Measurements from ENCODE around the gene SLC66A1.

GRCh38 chr1:19330449-19331135 is 18.5 kb downstream of the SLC66A1 start:
- TF ChIP-seq, protein P1, sequence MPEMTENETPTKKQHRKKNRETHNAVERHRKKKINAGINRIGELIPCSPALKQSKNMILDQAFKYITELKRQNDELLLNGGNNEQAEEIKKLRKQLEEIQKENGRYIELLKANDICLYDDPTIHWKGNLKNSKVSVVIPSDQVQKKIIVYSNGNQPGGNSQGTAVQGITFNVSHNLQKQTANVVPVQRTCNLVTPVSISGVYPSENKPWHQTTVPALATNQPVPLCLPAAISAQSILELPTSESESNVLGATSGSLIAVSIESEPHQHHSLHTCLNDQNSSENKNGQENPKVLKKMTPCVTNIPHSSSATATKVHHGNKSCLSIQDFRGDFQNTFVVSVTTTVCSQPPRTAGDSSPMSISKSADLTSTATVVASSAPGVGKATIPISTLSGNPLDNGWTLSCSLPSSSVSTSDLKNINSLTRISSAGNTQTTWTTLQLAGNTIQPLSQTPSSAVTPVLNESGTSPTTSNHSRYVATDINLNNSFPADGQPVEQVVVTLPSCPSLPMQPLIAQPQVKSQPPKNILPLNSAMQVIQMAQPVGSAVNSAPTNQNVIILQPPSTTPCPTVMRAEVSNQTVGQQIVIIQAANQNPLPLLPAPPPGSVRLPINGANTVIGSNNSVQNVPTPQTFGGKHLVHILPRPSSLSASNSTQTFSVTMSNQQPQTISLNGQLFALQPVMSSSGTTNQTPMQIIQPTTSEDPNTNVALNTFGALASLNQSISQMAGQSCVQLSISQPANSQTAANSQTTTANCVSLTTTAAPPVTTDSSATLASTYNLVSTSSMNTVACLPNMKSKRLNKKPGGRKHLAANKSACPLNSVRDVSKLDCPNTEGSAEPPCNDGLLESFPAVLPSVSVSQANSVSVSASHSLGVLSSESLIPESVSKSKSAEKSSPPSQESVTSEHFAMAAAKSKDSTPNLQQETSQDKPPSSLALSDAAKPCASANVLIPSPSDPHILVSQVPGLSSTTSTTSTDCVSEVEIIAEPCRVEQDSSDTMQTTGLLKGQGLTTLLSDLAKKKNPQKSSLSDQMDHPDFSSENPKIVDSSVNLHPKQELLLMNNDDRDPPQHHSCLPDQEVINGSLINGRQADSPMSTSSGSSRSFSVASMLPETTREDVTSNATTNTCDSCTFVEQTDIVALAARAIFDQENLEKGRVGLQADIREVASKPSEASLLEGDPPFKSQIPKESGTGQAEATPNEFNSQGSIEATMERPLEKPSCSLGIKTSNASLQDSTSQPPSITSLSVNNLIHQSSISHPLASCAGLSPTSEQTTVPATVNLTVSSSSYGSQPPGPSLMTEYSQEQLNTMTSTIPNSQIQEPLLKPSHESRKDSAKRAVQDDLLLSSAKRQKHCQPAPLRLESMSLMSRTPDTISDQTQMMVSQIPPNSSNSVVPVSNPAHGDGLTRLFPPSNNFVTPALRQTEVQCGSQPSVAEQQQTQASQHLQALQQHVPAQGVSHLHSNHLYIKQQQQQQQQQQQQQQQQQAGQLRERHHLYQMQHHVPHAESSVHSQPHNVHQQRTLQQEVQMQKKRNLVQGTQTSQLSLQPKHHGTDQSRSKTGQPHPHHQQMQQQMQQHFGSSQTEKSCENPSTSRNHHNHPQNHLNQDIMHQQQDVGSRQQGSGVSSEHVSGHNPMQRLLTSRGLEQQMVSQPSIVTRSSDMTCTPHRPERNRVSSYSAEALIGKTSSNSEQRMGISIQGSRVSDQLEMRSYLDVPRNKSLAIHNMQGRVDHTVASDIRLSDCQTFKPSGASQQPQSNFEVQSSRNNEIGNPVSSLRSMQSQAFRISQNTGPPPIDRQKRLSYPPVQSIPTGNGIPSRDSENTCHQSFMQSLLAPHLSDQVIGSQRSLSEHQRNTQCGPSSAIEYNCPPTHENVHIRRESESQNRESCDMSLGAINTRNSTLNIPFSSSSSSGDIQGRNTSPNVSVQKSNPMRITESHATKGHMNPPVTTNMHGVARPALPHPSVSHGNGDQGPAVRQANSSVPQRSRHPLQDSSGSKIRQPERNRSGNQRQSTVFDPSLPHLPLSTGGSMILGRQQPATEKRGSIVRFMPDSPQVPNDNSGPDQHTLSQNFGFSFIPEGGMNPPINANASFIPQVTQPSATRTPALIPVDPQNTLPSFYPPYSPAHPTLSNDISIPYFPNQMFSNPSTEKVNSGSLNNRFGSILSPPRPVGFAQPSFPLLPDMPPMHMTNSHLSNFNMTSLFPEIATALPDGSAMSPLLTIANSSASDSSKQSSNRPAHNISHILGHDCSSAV (CRISPR knock-in tag; IDR thresholded peaks at IDR 0.05; ENCODE audit: borderline replicate concordance) = no peak
- TF ChIP-seq STAT5B (CRISPR knock-in tag; IDR thresholded peaks at IDR 0.05) (no peak), ZNF567 (CRISPR knock-in tag; IDR thresholded peaks at IDR 0.05; ENCODE audit: borderline replicate concordance) (no peak), PBX3 (CRISPR knock-in tag; IDR thresholded peaks at IDR 0.05; ENCODE audit: borderline replicate concordance) (no peak), ZFP41 (CRISPR knock-in tag; IDR thresholded peaks at IDR 0.05; ENCODE audit: borderline replicate concordance) (no peak), ZNF703 (CRISPR knock-in tag; IDR thresholded peaks at IDR 0.05; ENCODE audit: borderline replicate concordance) (no peak), REST (IDR thresholded peaks at IDR 0.05; ENCODE audit: borderline replicate concordance in 1 of 2, low read depth in 1 of 2, low read length in 2 of 2) (no peak), MAFG (CRISPR knock-in tag; IDR thresholded peaks at IDR 0.05) (no peak), MNT (IDR thresholded peaks at IDR 0.05) (no peak), JUND (CRISPR knock-in tag; IDR thresholded peaks at IDR 0.05) (no peak), ZNF274 (CRISPR knock-in tag; IDR thresholded peaks at IDR 0.05) (no peak)

All from HepG2 (cell line).